H1 (cell line): ENCODE data around the gene RAB43.

Source experiments
- CHD2 ChIP-seq: IDR thresholded peaks from 2 replicates; pipeline ENCODE4 v1.6.1; 2012; ENCODE audit warnings: low read length, improper control_type of control experiment
- EGR1 ChIP-seq: IDR thresholded peaks from 2 replicates; pipeline ENCODE4 v1.6.1; 2011; ENCODE audit warnings: low read depth, low read length, borderline replicate concordance
- EP300 ChIP-seq, 2 experiments: IDR thresholded peaks; 1 replicate in 1 of 2; 2 replicates in 1 of 2; pipeline ENCODE4 v1.6.1; 2011 to 2012; ENCODE audit warnings: low read depth in 2 of 2, low read length in 2 of 2, mild to moderate bottlenecking in 2 of 2, borderline replicate concordance in 1 of 2, inconsistent platforms in 1 of 2, moderate library complexity in 1 of 2
- EZH2 ChIP-seq: fragments of 200-600 bp; sonication (generic); IDR thresholded peaks from 2 replicates; pipeline ENCODE4 v1.7.1; 2012; ENCODE audit warnings: low read depth, mild to moderate bottlenecking, moderate library complexity, low read length, inconsistent platforms; ENCODE audit not compliant: severe bottlenecking
- KDM1A ChIP-seq: fragments of 200-600, 300-600 bp; sonication (generic); IDR thresholded peaks from 2 replicates; pipeline ENCODE4 v1.7.1; 2016; ENCODE audit warnings: mild to moderate bottlenecking, low read length, borderline replicate concordance
- POLR2A ChIP-seq, 2 experiments: IDR thresholded peaks; 1 replicate in 1 of 2; 2 replicates in 1 of 2; pipeline ENCODE4 v1.6.1; 2011; ENCODE audit warnings: low read depth in 2 of 2, low read length in 2 of 2, mild to moderate bottlenecking in 2 of 2; ENCODE audit errors: control extremely low read depth in 1 of 2
- POLR2AphosphoS5 ChIP-seq: IDR thresholded peaks from 2 replicates; pipeline ENCODE4 v1.6.1; 2011; ENCODE audit warnings: low read depth, low read length
- RAD21 ChIP-seq, 2 experiments: IDR thresholded peaks in 1 of 2; conservative IDR thresholded peaks in 1 of 2; 2 replicates each; pipeline ENCODE4 v1.6.1; 2011; ENCODE audit warnings: low read depth in 2 of 2, low read length in 2 of 2, improper control_type of control experiment in 1 of 2, inconsistent platforms in 1 of 2, mild to moderate bottlenecking in 1 of 2, moderate library complexity in 1 of 2
- RFX5 ChIP-seq: IDR thresholded peaks from 2 replicates; pipeline ENCODE4 v1.6.1; 2011; ENCODE audit warnings: low read depth, low read length, improper control_type of control experiment, borderline replicate concordance
- SP1 ChIP-seq: IDR thresholded peaks from 2 replicates; pipeline ENCODE4 v1.6.1; 2011; ENCODE audit warnings: low read depth, low read length
- SRF ChIP-seq: IDR thresholded peaks from 2 replicates; pipeline ENCODE4 v1.6.1; 2011; ENCODE audit warnings: mild to moderate bottlenecking, low read depth, low read length, moderate library complexity
- YY1 ChIP-seq: IDR thresholded peaks from 2 replicates; pipeline ENCODE4 v1.6.1; 2011; ENCODE audit warnings: low read depth, mild to moderate bottlenecking, low read length
- ZNF274 ChIP-seq: IDR thresholded peaks from 2 replicates; pipeline ENCODE4 v1.7.0; 2012; ENCODE audit warnings: low read length, borderline replicate concordance; ENCODE audit errors: extremely low read depth
- TF ChIP-seq, protein P1 (sequence below), 3 experiments: IDR thresholded peaks; 1 replicate in 2 of 3; 2 replicates in 1 of 3; pipeline versions ENCODE4 v1.5.1 to v1.6.1; 2011; ENCODE audit warnings: low read length in 3 of 3, mild to moderate bottlenecking in 3 of 3, inconsistent platforms in 2 of 3, low read depth in 1 of 3, moderate library complexity in 1 of 3; ENCODE audit not compliant: insufficient read depth in 1 of 3; ENCODE audit errors: control extremely low read depth in 1 of 3

DNA sequence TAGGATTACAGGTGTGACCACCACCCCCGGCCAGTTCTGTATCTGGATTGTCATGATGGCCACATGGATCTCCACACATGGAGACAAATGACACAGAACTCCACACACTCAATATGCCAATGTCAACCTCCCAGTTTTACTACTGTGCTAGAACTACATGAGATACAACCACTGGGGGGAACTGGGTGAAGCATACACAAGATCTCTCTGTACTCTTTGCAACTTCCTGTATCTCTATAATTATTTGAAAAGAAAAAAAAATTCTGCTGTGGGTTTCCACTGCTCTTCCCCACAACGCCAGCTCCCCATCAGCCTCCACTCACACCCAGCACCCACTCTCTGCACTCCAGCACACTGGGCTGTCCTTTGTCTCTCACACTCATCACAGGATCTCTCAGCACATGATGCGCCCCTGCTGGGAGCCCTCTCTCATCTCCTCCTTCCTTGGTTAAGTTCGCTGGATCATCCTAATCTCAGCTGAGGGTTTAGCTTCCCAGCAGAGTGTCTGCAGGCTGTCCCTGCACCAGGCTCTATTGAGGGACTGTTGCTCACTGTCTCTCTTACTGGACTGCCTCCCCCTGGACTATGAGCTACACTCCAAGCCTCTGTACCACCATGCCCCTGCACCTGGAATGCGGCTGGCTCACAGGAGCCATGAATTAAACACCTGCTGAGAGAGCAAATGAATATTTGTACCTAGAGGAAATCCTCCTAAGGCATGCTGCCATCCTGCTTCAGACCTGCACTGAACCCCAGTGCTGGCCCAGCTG is 10.7 kb upstream of the RAB43 start:
- TF ChIP-seq, protein P1, sequence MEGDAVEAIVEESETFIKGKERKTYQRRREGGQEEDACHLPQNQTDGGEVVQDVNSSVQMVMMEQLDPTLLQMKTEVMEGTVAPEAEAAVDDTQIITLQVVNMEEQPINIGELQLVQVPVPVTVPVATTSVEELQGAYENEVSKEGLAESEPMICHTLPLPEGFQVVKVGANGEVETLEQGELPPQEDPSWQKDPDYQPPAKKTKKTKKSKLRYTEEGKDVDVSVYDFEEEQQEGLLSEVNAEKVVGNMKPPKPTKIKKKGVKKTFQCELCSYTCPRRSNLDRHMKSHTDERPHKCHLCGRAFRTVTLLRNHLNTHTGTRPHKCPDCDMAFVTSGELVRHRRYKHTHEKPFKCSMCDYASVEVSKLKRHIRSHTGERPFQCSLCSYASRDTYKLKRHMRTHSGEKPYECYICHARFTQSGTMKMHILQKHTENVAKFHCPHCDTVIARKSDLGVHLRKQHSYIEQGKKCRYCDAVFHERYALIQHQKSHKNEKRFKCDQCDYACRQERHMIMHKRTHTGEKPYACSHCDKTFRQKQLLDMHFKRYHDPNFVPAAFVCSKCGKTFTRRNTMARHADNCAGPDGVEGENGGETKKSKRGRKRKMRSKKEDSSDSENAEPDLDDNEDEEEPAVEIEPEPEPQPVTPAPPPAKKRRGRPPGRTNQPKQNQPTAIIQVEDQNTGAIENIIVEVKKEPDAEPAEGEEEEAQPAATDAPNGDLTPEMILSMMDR (IDR thresholded peaks at IDR 0.05; ENCODE audit: control extremely low read depth in 1 of 3, insufficient read depth in 1 of 3, low read depth in 1 of 3, low read length in 3 of 3), result no peak
- TF ChIP-seq EGR1 (no peak), EZH2 (no peak), POLR2A (IDR thresholded peaks at IDR 0.05; ENCODE audit: control extremely low read depth in 1 of 2, low read depth in 2 of 2, low read length in 2 of 2) (no peak), YY1 (no peak), RFX5 (no peak), POLR2AphosphoS5 (no peak), CHD2 (no peak), SRF (no peak), RAD21 (IDR thresholded peaks at IDR 0.05 in 1 of 2, conservative IDR thresholded peaks at IDR 0.05 in 1 of 2; ENCODE audit: low read depth in 2 of 2, low read length in 2 of 2) (no peak), EP300 (IDR thresholded peaks at IDR 0.05; ENCODE audit: borderline replicate concordance in 1 of 2, low read depth in 2 of 2, low read length in 2 of 2) (no peak), SP1 (no peak), KDM1A (no peak), ZNF274 (no peak)
